ENCODE results near the gene PAK5.

The PAK5 gene

DNA sequence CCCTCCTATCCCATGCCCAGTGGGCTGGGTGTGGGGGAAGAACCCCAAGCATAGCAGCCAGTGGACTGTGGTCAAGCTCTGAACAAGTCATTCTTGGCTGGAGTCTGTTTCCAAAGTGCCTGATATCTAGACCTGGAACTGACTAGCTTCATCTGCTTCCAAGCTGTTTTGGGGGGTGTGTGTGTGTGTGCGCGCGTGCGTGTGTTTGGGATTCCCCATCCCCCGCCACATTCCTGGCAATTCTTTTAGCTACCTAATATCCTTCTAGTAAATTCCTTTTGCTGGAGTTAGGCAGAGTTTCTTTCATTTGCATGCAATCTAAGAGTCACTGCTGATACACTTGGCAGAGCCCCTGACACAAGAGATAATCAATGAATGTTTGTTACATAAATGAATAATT lies 7.8 kb downstream of the PAK5 start:
- no peak for TF ChIP-seq CTCF (IDR thresholded peaks at IDR 0.05; ENCODE audit: control extremely low read depth, extremely low read depth, low read depth, missing control alignments)
- DNase-seq (ENCODE audit: extremely low spot score), result no peak
- POLR2A ChIA-PET, result no interaction called here
- CTCF ChIA-PET, result no interaction called here

DNA sequence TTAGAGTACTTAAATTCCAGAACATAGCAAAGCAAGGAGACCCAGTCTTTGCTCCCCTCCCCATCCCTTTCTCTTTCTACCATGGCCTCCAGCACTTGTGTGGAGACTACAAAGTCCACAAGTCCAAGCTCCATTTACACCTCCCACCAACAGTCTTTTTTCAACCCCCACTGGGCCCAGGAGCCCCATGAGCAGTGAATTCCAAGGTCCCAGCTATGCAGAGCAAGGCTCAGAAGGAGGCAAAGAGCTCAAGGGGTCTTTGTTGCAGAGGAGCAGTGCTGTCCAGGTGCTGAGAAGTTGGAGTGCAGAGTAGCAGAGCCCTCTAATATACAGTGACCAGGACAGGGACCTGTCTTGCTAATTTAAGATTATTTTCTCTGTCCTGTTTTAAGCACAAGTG lies 9.0 kb downstream of the PAK5 start:
- no peak for DNase-seq (ENCODE audit: extremely low spot score)
- no peak for TF ChIP-seq CTCF (IDR thresholded peaks at IDR 0.05; ENCODE audit: control extremely low read depth, extremely low read depth, low read depth, missing control alignments)
- CTCF ChIA-PET, result interaction anchor here (1.0 to 1.6 kb wide), 2 partner anchors 11 to 82 kb away, joined by 3 to 4 read pairs; no protein-coding TSS in a partner anchor
- POLR2A ChIA-PET, result no interaction called here

DNA sequence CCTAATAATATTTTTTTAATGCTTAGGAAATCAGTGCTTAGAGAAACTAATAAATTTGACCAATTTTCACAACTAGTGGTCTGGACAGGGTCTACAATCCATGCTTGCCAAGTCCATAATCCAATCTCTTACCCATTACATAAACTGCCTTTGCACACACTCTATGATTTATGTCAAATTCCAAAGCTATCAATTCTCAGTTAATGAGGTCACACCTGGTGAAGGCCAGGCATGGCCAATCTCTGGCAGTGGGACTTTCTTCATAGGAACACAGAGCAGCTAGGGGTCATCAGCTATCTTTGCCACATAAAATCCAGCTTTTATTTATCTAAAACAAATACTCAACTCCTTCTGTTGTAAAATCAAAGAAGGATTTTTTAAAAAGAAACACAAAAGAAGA lies 21.2 kb downstream of the PAK5 start:
- DNase-seq (ENCODE audit: extremely low spot score), result no peak
- no peak for TF ChIP-seq CTCF (IDR thresholded peaks at IDR 0.05; ENCODE audit: control extremely low read depth, extremely low read depth, low read depth, missing control alignments)
- ChIA-PET CTCF (no interaction called here), POLR2A (no interaction called here)

- POLR2A ChIA-PET, result no interaction called here
- CTCF ChIA-PET, result no interaction called here
- DNase-seq (ENCODE audit: extremely low spot score), result no peak
- TF ChIP-seq CTCF (IDR thresholded peaks at IDR 0.05; ENCODE audit: control extremely low read depth, extremely low read depth, low read depth, missing control alignments), result no peak
These were observed 23.2 kb downstream of the PAK5 start for GRCh38 chr20:9815632-9816031.

DNA sequence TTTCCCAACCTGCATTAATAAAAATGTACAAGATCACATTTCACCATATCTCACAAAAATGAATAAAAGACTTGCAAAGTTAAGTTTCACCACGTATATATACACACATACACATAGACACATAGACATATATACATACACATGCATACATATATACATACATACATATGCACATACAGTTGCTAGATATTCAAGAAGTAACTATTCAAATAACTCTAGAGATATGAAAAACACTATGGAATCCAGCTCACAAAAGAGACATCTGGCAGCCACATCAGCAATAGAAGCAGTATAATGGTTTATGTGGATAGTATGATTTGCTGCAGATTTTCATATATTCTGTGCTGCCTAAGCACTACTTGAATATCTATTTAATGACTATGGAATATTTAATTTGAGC lies 28.1 kb downstream of the PAK5 start:
- ChIA-PET CTCF (interaction anchor here (0.9 kb wide), 1 partner anchor 92 kb away, joined by 3 read pairs; no protein-coding TSS in a partner anchor), POLR2A (no interaction called here)
- no peak for DNase-seq (ENCODE audit: extremely low spot score)
- TF ChIP-seq CTCF (IDR thresholded peaks at IDR 0.05; ENCODE audit: control extremely low read depth, extremely low read depth, low read depth, missing control alignments), result no peak

DNA sequence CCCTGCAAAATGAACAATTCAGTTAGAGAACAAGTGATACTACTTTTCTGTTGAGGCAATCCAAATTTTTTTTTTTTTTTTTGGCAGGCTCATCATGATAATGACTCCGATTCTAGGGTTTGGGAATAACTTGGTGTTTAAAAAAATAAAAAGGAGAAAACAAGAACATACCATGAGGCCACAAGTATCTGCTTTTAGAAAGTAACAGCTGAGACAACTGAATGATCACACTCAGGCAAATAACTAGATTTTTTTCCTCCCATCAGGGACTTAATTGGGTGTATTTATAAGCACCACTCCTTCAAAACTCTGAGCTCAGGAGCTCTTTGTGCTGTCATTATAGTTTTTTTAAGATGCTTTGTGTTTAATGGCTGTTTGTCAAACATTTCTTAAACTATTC lies 29.6 kb downstream of the PAK5 start:
- no peak for TF ChIP-seq CTCF (IDR thresholded peaks at IDR 0.05; ENCODE audit: control extremely low read depth, extremely low read depth, low read depth, missing control alignments)
- ChIA-PET POLR2A (no interaction called here), CTCF (interaction anchor here (1.1 kb wide), 1 partner anchor 10 kb away, joined by 3 read pairs; no protein-coding TSS in a partner anchor)
- DNase-seq (ENCODE audit: extremely low spot score), result no peak

DNA sequence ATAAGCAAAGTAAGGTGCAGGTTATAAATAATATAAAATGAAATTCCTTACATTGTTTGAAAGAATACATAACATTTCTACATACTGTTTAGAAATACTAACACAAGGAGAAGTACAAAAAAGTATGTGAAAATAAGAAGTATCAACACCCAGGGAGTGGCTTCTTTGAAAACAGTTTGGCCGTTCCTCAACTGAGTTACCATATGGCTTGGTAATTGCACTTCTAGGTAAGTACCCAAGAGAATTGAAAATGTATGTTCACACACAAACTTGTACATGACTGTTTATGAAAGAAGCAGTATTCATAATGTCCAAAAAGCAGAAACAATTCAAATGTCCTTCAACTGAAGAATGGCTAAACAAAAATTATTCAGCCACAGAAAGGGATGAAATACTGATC lies 30.7 kb downstream of the PAK5 start:
- TF ChIP-seq CTCF (IDR thresholded peaks at IDR 0.05; ENCODE audit: control extremely low read depth, extremely low read depth, low read depth, missing control alignments), result no peak
- DNase-seq (ENCODE audit: extremely low spot score), result no peak
- ChIA-PET POLR2A (no interaction called here), CTCF (no interaction called here)

All from GM10248 (cell line).